HEK293 (cell line): ENCODE results near the gene TANGO6.

Source experiments
- CTCF ChIA-PET: fragments of 350-600 bp; formaldehyde crosslinking; extraction: SDS; loops from one replicate; lab custom pipeline; 2021; ENCODE audit warnings: antibody characterized with exemption; lab: Yijun Ruan, JAX
- POLR2A ChIA-PET: fragments of 300-600 bp; formaldehyde crosslinking; extraction: SDS; loops from one replicate; lab custom pipeline; 2020; ENCODE audit warnings: antibody characterized with exemption, inconsistent platforms; lab: Yijun Ruan, JAX
- H3K27ac ChIP-seq: fragments of 200-500 bp; sonication (Bioruptor generic); 2 replicates; pipeline ENCODE4 v1.5.1; 2014; ENCODE audit warnings: low read depth, low read length, control low read depth, inconsistent platforms; ENCODE audit errors: extremely low read depth
- H3K36me3 ChIP-seq, 2 experiments: fragments of 200-500 bp in 1 of 2; sonication (Bioruptor generic) in 1 of 2; 1 replicate in 1 of 2; 2 replicates in 1 of 2; pipeline ENCODE4 v1.5.1; 2014 to 2017; ENCODE audit warnings: inconsistent platforms in 2 of 2, low read length in 2 of 2; ENCODE audit not compliant: control insufficient read depth in 2 of 2, insufficient read depth in 1 of 2
- H3K4me1 ChIP-seq: fragments of 200-500 bp; sonication (Bioruptor generic); 2 replicates; pipeline ENCODE4 v1.5.1; 2014; ENCODE audit warnings: mild to moderate bottlenecking, low read length, inconsistent platforms; ENCODE audit not compliant: control insufficient read depth, insufficient read depth
- H3K4me3 ChIP-seq: 2 replicates; pipeline ENCODE4 v1.5.1; 2011; ENCODE audit warnings: low read depth, mild to moderate bottlenecking, control low read depth, low read length, moderate library complexity
- H3K9me3 ChIP-seq: fragments of 200-500 bp; sonication (Bioruptor generic); 2 replicates; pipeline ENCODE4 v1.5.1; 2014; ENCODE audit warnings: low read depth, low read length, inconsistent platforms; ENCODE audit not compliant: control insufficient read depth, insufficient read depth
- BCL11B ChIP-seq: fragments of 450-650 bp; formaldehyde crosslinking; IDR thresholded peaks from 2 replicates; pipeline ENCODE4 v1.5.1; 2016; ENCODE audit warnings: low read depth, missing biosample characterization, missing genetic modification characterization
- SP3 ChIP-seq: fragments of 450-650 bp; formaldehyde crosslinking; IDR thresholded peaks from 2 replicates; pipeline ENCODE4 v1.5.1; 2016; ENCODE audit warnings: missing biosample characterization, missing genetic modification characterization
- ZIC2 ChIP-seq: fragments of 450-650 bp; formaldehyde crosslinking; IDR thresholded peaks from 2 replicates; pipeline ENCODE4 v1.5.1; 2016; ENCODE audit warnings: missing biosample characterization, missing genetic modification characterization
- ZNF138 ChIP-seq: fragments of 450-650 bp; formaldehyde crosslinking; IDR thresholded peaks from 2 replicates; pipeline ENCODE4 v1.5.1; 2016; ENCODE audit warnings: missing biosample characterization, missing genetic modification characterization, borderline replicate concordance
- ZNF211 ChIP-seq: fragments of 450-650 bp; formaldehyde crosslinking; IDR thresholded peaks from 2 replicates; pipeline ENCODE4 v1.5.1; 2016; ENCODE audit warnings: low read depth, missing biosample characterization, missing genetic modification characterization
- ZNF223 ChIP-seq: fragments of 450-650 bp; formaldehyde crosslinking; IDR thresholded peaks from 2 replicates; pipeline ENCODE4 v1.5.1; 2016; ENCODE audit warnings: missing biosample characterization, missing genetic modification characterization
- ZNF239 ChIP-seq: fragments of 450-650 bp; formaldehyde crosslinking; IDR thresholded peaks from 2 replicates; pipeline ENCODE4 v1.5.1; 2016; ENCODE audit warnings: missing biosample characterization, missing genetic modification characterization
- ZNF248 ChIP-seq: fragments of 450-650 bp; formaldehyde crosslinking; IDR thresholded peaks from 2 replicates; pipeline ENCODE4 v1.5.1; 2017; ENCODE audit warnings: missing biosample characterization, missing genetic modification characterization
- ZNF335 ChIP-seq: fragments of 450-650 bp; formaldehyde crosslinking; conservative IDR thresholded peaks from 2 replicates; pipeline ENCODE4 v1.5.1; 2016; ENCODE audit warnings: missing biosample characterization, missing genetic modification characterization
- ZNF350 ChIP-seq: fragments of 450-650 bp; formaldehyde crosslinking; IDR thresholded peaks from 2 replicates; pipeline ENCODE4 v1.5.0; 2017; ENCODE audit warnings: missing biosample characterization, mild to moderate bottlenecking, missing genetic modification characterization
- ZNF354C ChIP-seq: fragments of 450-650 bp; formaldehyde crosslinking; IDR thresholded peaks from 2 replicates; pipeline ENCODE4 v1.5.1; 2016; ENCODE audit warnings: missing biosample characterization, missing genetic modification characterization, low read depth, borderline replicate concordance
- ZNF398 ChIP-seq: fragments of 450-650 bp; formaldehyde crosslinking; IDR thresholded peaks from 2 replicates; pipeline ENCODE4 v1.5.1; 2017; ENCODE audit warnings: missing biosample characterization, missing genetic modification characterization
- ZNF433 ChIP-seq: fragments of 450-650 bp; formaldehyde crosslinking; IDR thresholded peaks from 2 replicates; pipeline ENCODE4 v1.5.1; 2016; ENCODE audit warnings: missing biosample characterization, missing genetic modification characterization, low read depth
- ZNF544 ChIP-seq: fragments of 450-650 bp; formaldehyde crosslinking; IDR thresholded peaks from 2 replicates; pipeline ENCODE4 v1.5.0; 2017; ENCODE audit warnings: missing biosample characterization, missing genetic modification characterization
- ZNF610 ChIP-seq: fragments of 450-650 bp; formaldehyde crosslinking; IDR thresholded peaks from 2 replicates; pipeline ENCODE4 v1.5.1; 2016; ENCODE audit warnings: missing biosample characterization, missing genetic modification characterization, borderline replicate concordance
- ZNF626 ChIP-seq: fragments of 450-650 bp; sonication (Bioruptor Pico); formaldehyde crosslinking; IDR thresholded peaks from 2 replicates; pipeline ENCODE4 v1.5.1; 2018; ENCODE audit warnings: missing biosample characterization, missing genetic modification characterization, inconsistent platforms
- ZNF692 ChIP-seq: fragments of 450-650 bp; formaldehyde crosslinking; IDR thresholded peaks from 2 replicates; pipeline ENCODE4 v1.5.1; 2016; ENCODE audit warnings: missing biosample characterization, missing genetic modification characterization
- TF ChIP-seq, protein P1 (sequence below): fragments of 450-650 bp; formaldehyde crosslinking; IDR thresholded peaks from 2 replicates; pipeline ENCODE4; 2016; ENCODE audit warnings: missing biosample characterization, missing genetic modification characterization

The TANGO6 gene

GRCh38 chr16:68884861-68885720, 41.8 kb downstream of the TANGO6 start:
- Histone ChIP-seq H3K9me3 (no peaks in the 10 kb centered on the region), H3K4me3 (no peak overlapping the region), H3K4me1 (no peaks in the 10 kb centered on the region), H3K36me3 (peaks cover 8 to 15% of the 10 kb centered on the region in 2 experiments; a peak in 2 of 3 replicates), H3K27ac (no peak overlapping the region)
- CTCF ChIA-PET = interaction anchor here (0.6 kb wide), 1 partner anchor 18 kb away, joined by 4 read pairs; no protein-coding TSS in a partner anchor
- POLR2A ChIA-PET = no interaction called here
- no peak for TF ChIP-seq ZNF335 (tag by site-specific recombination)
- no peak for TF ChIP-seq ZNF544 (tag by site-specific recombination)
- TF ChIP-seq BCL11B = no peak
- no peak for TF ChIP-seq ZNF223 (tag by site-specific recombination)
- no peak for TF ChIP-seq ZNF239
- TF ChIP-seq ZNF433 (tag by site-specific recombination) = no peak
- TF ChIP-seq ZNF354C = no peak

- ChIA-PET CTCF (no interaction called here), POLR2A (no interaction called here)
- Histone ChIP-seq H3K36me3 (peaks cover 0 to 5% of the 10 kb centered on the region in 2 experiments; a peak in 2 of 3 replicates), H3K4me1 (no peaks in the 10 kb centered on the region), H3K9me3 (no peaks in the 10 kb centered on the region), H3K4me3 (no peak overlapping the region), H3K27ac (no peak overlapping the region)
- TF ChIP-seq ZIC2 (tag by site-specific recombination) (no peak), SP3 (tag by site-specific recombination) (no peak), ZNF692 (tag by site-specific recombination) (no peak), ZNF626 (tag by site-specific recombination) (no peak), ZNF248 (tag by site-specific recombination) (no peak), ZNF350 (tag by site-specific recombination) (no peak), ZNF398 (no peak), ZNF610 (tag by site-specific recombination) (no peak), ZNF211 (no peak), ZNF138 (tag by site-specific recombination) (no peak)
- TF ChIP-seq, protein P1, sequence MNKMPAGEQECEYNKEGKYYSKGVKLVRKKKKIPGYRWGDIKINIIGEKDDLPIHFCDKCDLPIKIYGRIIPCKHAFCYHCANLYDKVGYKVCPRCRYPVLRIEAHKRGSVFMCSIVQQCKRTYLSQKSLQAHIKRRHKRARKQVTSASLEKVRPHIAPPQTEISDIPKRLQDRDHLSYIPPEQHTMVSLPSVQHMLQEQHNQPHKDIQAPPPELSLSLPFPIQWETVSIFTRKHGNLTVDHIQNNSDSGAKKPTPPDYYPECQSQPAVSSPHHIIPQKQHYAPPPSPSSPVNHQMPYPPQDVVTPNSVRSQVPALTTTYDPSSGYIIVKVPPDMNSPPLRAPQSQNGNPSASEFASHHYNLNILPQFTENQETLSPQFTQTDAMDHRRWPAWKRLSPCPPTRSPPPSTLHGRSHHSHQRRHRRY (tag by site-specific recombination) = no peak
Observed at GRCh38 chr16:68887107-68887506, 43.8 kb downstream of the TANGO6 start.
